H1 (cell line): Measurements from ENCODE around the gene CCDC88C. TPM values are rescaled to one million over a fixed set of nuclear protein-coding genes. Genes with fewer than 3 reads are reported as not detected.

ENCODE experiments used
- CTCF ChIA-PET: fragments of 300-600 bp; sonication (Branson Sonifier 250); formaldehyde crosslinking; loops from one replicate; lab custom pipeline; 2021; ENCODE audit not compliant: partially characterized antibody; lab: Charles Lee
- POLR2A ChIA-PET: fragments of 300-600 bp; sonication (Branson Sonifier 250); formaldehyde crosslinking; loops from one replicate; lab custom pipeline; 2021; ENCODE audit warnings: inconsistent platforms; ENCODE audit not compliant: partially characterized antibody; lab: Charles Lee
- DNase-seq, 2 experiments: peaks; one replicate each; pipeline versions ENCODE4 v3.0.0 to v3.0.0-alpha.2; 2010 to 2022; ENCODE audit warnings: low spot score in 2 of 2, low read depth in 1 of 2, mixed read lengths in 1 of 2
- FAIRE-seq: peaks from 2 replicates; lab custom pipeline; 2011; peaks lifted over from hg19 to GRCh38; lab: Jason Lieb, UNC
- H2AFZ ChIP-seq: 2 replicates; pipeline ENCODE4 v1.8.1; 2012; ENCODE audit warnings: low read length, inconsistent platforms
- H2AK5ac ChIP-seq: 2 replicates; pipeline ENCODE4 v1.6.1; 2013; ENCODE audit warnings: low read depth, low read length
- H2BK120ac ChIP-seq: replicated peaks from 2 replicates; pipeline ENCODE3; 2013; ENCODE audit warnings: low read depth, low read length, inconsistent platforms
- H2BK12ac ChIP-seq: 2 replicates; pipeline ENCODE4 v1.6.1; 2013; ENCODE audit warnings: low read depth, low read length
- H2BK15ac ChIP-seq: 2 replicates; pipeline ENCODE4 v1.6.1; 2013; ENCODE audit warnings: low read length
- H2BK20ac ChIP-seq: 2 replicates; pipeline ENCODE4 v1.6.1; 2013; ENCODE audit warnings: low read length
- H2BK5ac ChIP-seq: 2 replicates; pipeline ENCODE4 v1.6.1; 2013; ENCODE audit warnings: low read depth, low read length
- H3K14ac ChIP-seq: 2 replicates; pipeline ENCODE4 v1.6.1; 2013; ENCODE audit warnings: inconsistent platforms; ENCODE audit not compliant: insufficient read length
- H3K18ac ChIP-seq: 2 replicates; pipeline ENCODE4 v1.6.1; 2013; ENCODE audit warnings: low read length; ENCODE audit errors: extremely low read depth
- H3K23ac ChIP-seq: 2 replicates; pipeline ENCODE4 v1.6.1; 2013; ENCODE audit warnings: inconsistent platforms; ENCODE audit not compliant: insufficient read length
- H3K23me2 ChIP-seq: 2 replicates; pipeline ENCODE4 v1.6.1; 2013; ENCODE audit warnings: low read depth, low read length
- H3K27ac ChIP-seq: 2 replicates; pipeline ENCODE4 v1.6.1; 2011; ENCODE audit warnings: low read depth, low read length, inconsistent platforms
- H3K27me3 ChIP-seq, 4 experiments: replicated peaks in 1 of 4; 1 replicate in 1 of 4; 2 replicates in 3 of 4; pipeline versions ENCODE4 v1.6.1 to v1.8.1; 2011 to 2013; ENCODE audit warnings: low read length in 3 of 4, mild to moderate bottlenecking in 3 of 4, inconsistent platforms in 2 of 4, mixed read lengths in 2 of 4, moderate library complexity in 1 of 4; ENCODE audit not compliant: control insufficient read depth in 3 of 4, insufficient read depth in 3 of 4; ENCODE audit errors: extremely low read depth in 1 of 4
- H3K36me3 ChIP-seq, 4 experiments: 2 replicates each; pipeline versions ENCODE4 v1.6.1 to v1.8.1; 2011 to 2013; ENCODE audit warnings: mild to moderate bottlenecking in 4 of 4, low read length in 3 of 4, moderate library complexity in 2 of 4, control low read depth in 1 of 4, inconsistent platforms in 1 of 4; ENCODE audit not compliant: insufficient read depth in 4 of 4, control insufficient read depth in 2 of 4
- H3K4ac ChIP-seq: replicated peaks from 2 replicates; pipeline ENCODE3; 2013; ENCODE audit warnings: low read length, low read depth, mixed read lengths, inconsistent platforms; ENCODE audit not compliant: insufficient read length
- H3K4me1 ChIP-seq, 4 experiments: replicated peaks in 1 of 4; 1 replicate in 1 of 4; 2 replicates in 3 of 4; pipeline versions ENCODE4 v1.6.1 to v1.8.1; 2011 to 2013; ENCODE audit warnings: low read length in 3 of 4, inconsistent platforms in 2 of 4, mixed read lengths in 1 of 4; ENCODE audit not compliant: insufficient read depth in 4 of 4, control insufficient read depth in 3 of 4
- H3K4me2 ChIP-seq, 2 experiments: 2 replicates each; pipeline versions ENCODE4 v1.6.1 to v1.8.1; 2011 to 2013; ENCODE audit warnings: low read depth in 2 of 2, low read length in 2 of 2, control low read depth in 1 of 2, inconsistent platforms in 1 of 2, mild to moderate bottlenecking in 1 of 2; ENCODE audit not compliant: insufficient read depth in 1 of 2
- H3K4me3 ChIP-seq, 4 experiments: fragments of 200-600, 300-600 bp in 1 of 4; sonication (generic), shearing (Covaris generic), sonication (Bioruptor Twin) in 1 of 4; 2 replicates each; pipeline versions ENCODE4 v1.5.1 to v1.8.1; 2011 to 2016; ENCODE audit warnings: low read length in 4 of 4, low read depth in 3 of 4, control low read depth in 2 of 4, inconsistent platforms in 2 of 4, mild to moderate bottlenecking in 2 of 4, mixed read lengths in 1 of 4, moderate library complexity in 1 of 4; ENCODE audit not compliant: insufficient read depth in 2 of 4; ENCODE audit errors: extremely low read depth in 1 of 4
- H3K56ac ChIP-seq: replicated peaks from 2 replicates; pipeline ENCODE3; 2013; ENCODE audit warnings: low read depth, mild to moderate bottlenecking, mixed read lengths, low read length, inconsistent platforms; ENCODE audit not compliant: insufficient read length
- H3K79me1 ChIP-seq: 2 replicates; pipeline ENCODE4 v1.6.1; 2013; ENCODE audit warnings: low read depth, low read length, control low read depth
- H3K79me2 ChIP-seq, 2 experiments: 2 replicates each; pipeline versions ENCODE4 v1.6.1 to v1.8.1; 2012 to 2013; ENCODE audit warnings: low read length in 2 of 2, mild to moderate bottlenecking in 2 of 2, inconsistent platforms in 1 of 2; ENCODE audit not compliant: insufficient read depth in 2 of 2, control insufficient read depth in 1 of 2
- H3K9ac ChIP-seq, 4 experiments: replicated peaks in 1 of 4; 1 replicate in 1 of 4; 2 replicates in 3 of 4; pipeline versions ENCODE4 v1.6.1 to v1.8.1; 2011 to 2013; ENCODE audit warnings: low read depth in 3 of 4, low read length in 3 of 4, control low read depth in 2 of 4, mild to moderate bottlenecking in 2 of 4, moderate library complexity in 2 of 4, inconsistent platforms in 1 of 4; ENCODE audit errors: extremely low read depth in 1 of 4
- H3K9me3 ChIP-seq, 2 experiments: 2 replicates each; pipeline versions ENCODE4 v1.6.1 to v1.8.1; 2012 to 2013; ENCODE audit warnings: mild to moderate bottlenecking in 2 of 2, moderate library complexity in 2 of 2, control low read depth in 1 of 2, inconsistent platforms in 1 of 2, low read depth in 1 of 2, low read length in 1 of 2, mixed read lengths in 1 of 2; ENCODE audit not compliant: insufficient read depth in 2 of 2
- H4K20me1 ChIP-seq, 2 experiments: replicated peaks in 1 of 2; 2 replicates each; pipeline versions ENCODE3 to v1.8.1; 2011 to 2013; ENCODE audit warnings: inconsistent platforms in 2 of 2, low read length in 2 of 2, mild to moderate bottlenecking in 1 of 2; ENCODE audit not compliant: insufficient read depth in 2 of 2, control insufficient read depth in 1 of 2
- H4K5ac ChIP-seq: 2 replicates; pipeline ENCODE4 v1.6.1; 2013; ENCODE audit warnings: low read length, low read depth, mixed read lengths, inconsistent platforms; ENCODE audit not compliant: insufficient read length
- H4K8ac ChIP-seq: 2 replicates; pipeline ENCODE4 v1.8.0; 2013; ENCODE audit warnings: mild to moderate bottlenecking, moderate library complexity, low read length, inconsistent platforms; ENCODE audit not compliant: insufficient read depth; ENCODE audit errors: extremely low read depth
- H4K91ac ChIP-seq: replicated peaks from 2 replicates; pipeline ENCODE3; 2013; ENCODE audit warnings: low read length, mixed read lengths, inconsistent platforms; ENCODE audit not compliant: insufficient read length
- BRCA1 ChIP-seq: IDR thresholded peaks from 2 replicates; pipeline ENCODE4 v1.6.1; 2012; ENCODE audit warnings: low read depth, low read length, improper control_type of control experiment
- KDM4A ChIP-seq: IDR thresholded peaks from one replicate; pipeline ENCODE4 v1.7.1; 2012; ENCODE audit warnings: low read depth, mild to moderate bottlenecking, moderate library complexity, low read length, inconsistent platforms; ENCODE audit not compliant: severe bottlenecking
- POLR2A ChIP-seq, 2 experiments: IDR thresholded peaks; 1 replicate in 1 of 2; 2 replicates in 1 of 2; pipeline ENCODE4 v1.6.1; 2011; ENCODE audit warnings: low read depth in 2 of 2, low read length in 2 of 2, mild to moderate bottlenecking in 2 of 2; ENCODE audit errors: control extremely low read depth in 1 of 2
- POLR2AphosphoS5 ChIP-seq: IDR thresholded peaks from 2 replicates; pipeline ENCODE4 v1.6.1; 2011; ENCODE audit warnings: low read depth, low read length
- TEAD4 ChIP-seq: IDR thresholded peaks from 2 replicates; pipeline ENCODE4 v1.6.1; 2012; ENCODE audit warnings: low read depth, low read length, inconsistent platforms, mixed read lengths
- WGBS, 2 experiments: shearing (Covaris generic) in 1 of 2; methylation state at CpG; one replicate each; pipeline versions ENCODE4 v1.1.6 to v1.1.7; 2013 to 2015; ENCODE audit warnings: low lambda C conversion rate in 2 of 2, mixed read lengths in 2 of 2, inconsistent platforms in 1 of 2, low coverage in 1 of 2, missing lambda C conversion rate in 1 of 2; ENCODE audit not compliant: insufficient replicate concordance in 2 of 2, insufficient coverage in 1 of 2, insufficient read length in 1 of 2; ENCODE audit errors: extremely low coverage in 1 of 2, missing lambda C conversion rate in 1 of 2; 5-methylcytosine and 5-hydroxymethylcytosine counted together
- polyA plus RNA-seq, 7 experiments: library from polyadenylated mRNA; depleted of rRNA in 3 of 7; stranded (reverse) in 5 of 7; unstranded in 2 of 7; fragments of >200 nt in 5 of 7; fragments of 200-250 nt in 2 of 7; gene quantifications; 1 replicate in 5 of 7; 2 replicates in 1 of 7; 4 replicates in 1 of 7; pipeline versions ENCODE4 v1.2.1 to v1.2.3, GENCODE V29; 2011 to 2013; ENCODE audit warnings: missing spikeins in 2 of 7, mixed read lengths in 2 of 7
- total RNA-seq: library from RNA; stranded (reverse); fragmentation: NEBNext Ultra II Directional; extraction: Animal tissue kit (Norgen Biotek cat#: 25700); gene quantifications from 2 replicates; pipeline ENCODE4 v1.2.1, GENCODE V29; 2021
- TF ChIP-seq, protein P1 (sequence below): IDR thresholded peaks from 2 replicates; pipeline ENCODE4 v1.6.1; 2012; ENCODE audit warnings: inconsistent platforms

Gene CCDC88C
- total and polyA plus RNA-seq, 2 of the 8 experiments (the other 6 are each of a cell fraction or from before 2014, with no cell fraction given) = 10.3 to 57.7 TPM

DNA sequence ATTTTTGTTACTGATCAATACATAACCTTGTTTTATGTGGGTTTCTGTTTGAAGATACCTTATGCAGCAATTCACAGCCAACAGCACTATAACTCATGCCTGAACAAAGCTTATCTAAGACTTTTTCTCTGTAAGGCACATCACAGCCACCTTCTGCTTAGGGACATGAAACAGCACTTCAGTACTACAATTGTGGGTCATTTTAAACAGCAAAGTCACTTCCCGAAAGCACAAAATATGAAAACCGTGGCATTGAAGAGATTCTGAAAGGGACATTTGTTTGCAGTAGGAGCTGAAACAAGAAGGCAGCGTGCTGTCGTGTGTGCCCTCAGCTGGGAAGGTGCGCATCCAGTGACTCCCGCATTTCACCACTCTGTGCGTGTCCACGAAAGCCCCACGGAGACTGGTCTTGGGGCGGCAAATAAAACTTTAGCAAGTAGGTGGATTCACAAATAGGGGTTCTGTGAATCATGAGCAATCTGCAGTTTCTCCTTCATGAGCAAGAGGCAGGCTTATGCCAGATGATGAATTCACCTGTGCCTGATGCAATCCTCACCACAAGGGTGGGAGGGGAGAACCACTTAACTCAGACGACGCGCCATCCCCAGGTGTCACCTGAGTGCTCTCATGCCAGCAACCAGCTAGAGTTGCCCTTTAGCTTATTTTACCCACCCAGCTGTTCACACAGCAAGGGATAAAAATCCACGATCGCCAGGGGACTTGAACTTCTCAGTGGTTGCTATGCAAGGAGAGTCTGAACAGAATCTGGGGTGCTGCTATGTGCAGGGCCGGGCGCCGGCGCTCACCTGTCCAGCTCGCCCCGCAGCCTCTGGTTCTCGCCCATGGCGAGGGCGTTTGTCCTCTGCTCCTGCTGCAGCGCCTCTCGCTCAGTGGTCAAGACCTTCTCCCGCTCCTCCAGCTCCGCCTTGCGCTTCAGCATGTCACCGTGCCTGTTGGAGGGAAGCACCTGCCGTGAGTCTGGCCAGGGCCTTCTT is 118.2 kb downstream of the CCDC88C start:
- TF ChIP-seq POLR2A (IDR thresholded peaks at IDR 0.05; ENCODE audit: control extremely low read depth in 1 of 2, low read depth in 2 of 2, low read length in 2 of 2) = no peak
- TF ChIP-seq TEAD4 = no peak
- no peak for TF ChIP-seq POLR2AphosphoS5
- TF ChIP-seq, protein P1, sequence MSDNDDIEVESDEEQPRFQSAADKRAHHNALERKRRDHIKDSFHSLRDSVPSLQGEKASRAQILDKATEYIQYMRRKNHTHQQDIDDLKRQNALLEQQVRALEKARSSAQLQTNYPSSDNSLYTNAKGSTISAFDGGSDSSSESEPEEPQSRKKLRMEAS = no peak
- TF ChIP-seq KDM4A = no peak
- no peak for TF ChIP-seq BRCA1
- no peak overlapping the region for H4K5ac ChIP-seq
- H3K36me3 ChIP-seq = peaks cover 13 to 64% (median 34%) of the 10 kb centered on the region in 4 experiments
- no peak overlapping the region for H3K56ac ChIP-seq
- H3K23ac ChIP-seq = no peak overlapping the region
- no peaks in the 10 kb centered on the region; the same call in 1 of the 2 replicates for H3K79me1 ChIP-seq
- H3K18ac ChIP-seq = no peak overlapping the region
- H2BK20ac ChIP-seq = no peak overlapping the region
- WGBS, 2 experiments = 95% methylated on average over 31 of the region's 31 CpGs; no CpG with 5 or more reads in 1 of the 2 experiments
- FAIRE-seq (no peak), DNase-seq (no peak)
- H3K9me3 ChIP-seq = no peaks in the 10 kb centered on the region
- no peak overlapping the region for H3K9ac ChIP-seq
- peaks cover 0 to 10% (median 8%) of the 10 kb centered on the region in 4 experiments; a peak in 5 of 7 replicates for H3K4me1 ChIP-seq
- no peak overlapping the region for H2BK120ac ChIP-seq
- no peak overlapping the region for H3K4me2 ChIP-seq
- H3K79me2 ChIP-seq = no peaks in the 10 kb centered on the region
- H2BK12ac ChIP-seq = no peak overlapping the region
- no peak overlapping the region for H3K4ac ChIP-seq
- no peak overlapping the region for H3K4me3 ChIP-seq
- no peak overlapping the region for H3K27ac ChIP-seq
- H2BK15ac ChIP-seq = no peak overlapping the region
- H3K14ac ChIP-seq = no peak overlapping the region
- no peak overlapping the region for H2AFZ ChIP-seq
- 0 out of 2 replicates have a peak overlapping the region, but pooled peaks have one; percentile 35 for H2BK5ac ChIP-seq
- CTCF ChIA-PET = interaction anchor here (1.5 to 1.8 kb wide), 2 partner anchors 12 to 24 kb away, joined by 4 to 5 read pairs; no protein-coding TSS in a partner anchor
- peaks cover 0 to 2% of the 10 kb centered on the region in 2 experiments for H4K20me1 ChIP-seq
- POLR2A ChIA-PET = interaction anchor here (1.2 to 1.3 kb wide), 2 partner anchors 10 to 22 kb away, joined by 4 read pairs; no protein-coding TSS in a partner anchor
- H2AK5ac ChIP-seq = no peak overlapping the region
- H3K23me2 ChIP-seq = no peaks in the 10 kb centered on the region; the same call in 1 of the 2 replicates
- H3K27me3 ChIP-seq = no peaks in the 10 kb centered on the region
- no peak overlapping the region for H4K8ac ChIP-seq
- H4K91ac ChIP-seq = no peak overlapping the region
